Testis (tissue), 2 donors: ENCODE data around the gene FIGNL1.

Experiments used
- POLR2A ChIP-seq: fragments of 450-650 bp; IDR thresholded peaks from one replicate; pipeline ENCODE4 v1.6.1; 2017; ENCODE audit warnings: antibody characterized with exemption, mild to moderate bottlenecking, moderate library complexity
- TF ChIP-seq, protein P1 (sequence below), 3 experiments: fragments of 450-650 bp in 2 of 3; fragments of 200-600 bp in 1 of 3; sonication (generic) in 1 of 3; IDR thresholded peaks; one replicate each; pipeline ENCODE4 v1.5.1; 2016 to 2019; ENCODE audit warnings: antibody characterized with exemption in 3 of 3, mild to moderate bottlenecking in 2 of 3, moderate library complexity in 1 of 3

DNA sequence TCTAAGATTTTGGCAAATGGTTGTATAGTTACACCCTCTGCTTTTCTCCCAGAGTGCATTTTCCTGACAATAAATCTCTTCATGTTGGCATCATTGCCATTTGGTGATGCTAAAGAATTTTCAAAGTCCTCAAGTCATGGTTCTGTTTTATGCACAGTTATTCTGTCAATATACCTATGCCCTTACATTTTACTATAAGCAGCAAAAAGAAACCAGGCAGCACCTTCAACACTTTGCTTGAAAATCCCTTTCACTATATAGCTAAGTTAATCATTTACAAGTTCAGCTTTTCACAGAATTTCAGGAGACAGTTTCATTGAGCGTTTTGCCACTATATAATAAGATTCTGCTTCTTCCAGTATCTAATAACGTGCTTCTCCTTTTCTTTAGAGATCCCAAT is 22.6 kb downstream of the FIGNL1 start:
- no peak for TF ChIP-seq POLR2A
- TF ChIP-seq, protein P1, sequence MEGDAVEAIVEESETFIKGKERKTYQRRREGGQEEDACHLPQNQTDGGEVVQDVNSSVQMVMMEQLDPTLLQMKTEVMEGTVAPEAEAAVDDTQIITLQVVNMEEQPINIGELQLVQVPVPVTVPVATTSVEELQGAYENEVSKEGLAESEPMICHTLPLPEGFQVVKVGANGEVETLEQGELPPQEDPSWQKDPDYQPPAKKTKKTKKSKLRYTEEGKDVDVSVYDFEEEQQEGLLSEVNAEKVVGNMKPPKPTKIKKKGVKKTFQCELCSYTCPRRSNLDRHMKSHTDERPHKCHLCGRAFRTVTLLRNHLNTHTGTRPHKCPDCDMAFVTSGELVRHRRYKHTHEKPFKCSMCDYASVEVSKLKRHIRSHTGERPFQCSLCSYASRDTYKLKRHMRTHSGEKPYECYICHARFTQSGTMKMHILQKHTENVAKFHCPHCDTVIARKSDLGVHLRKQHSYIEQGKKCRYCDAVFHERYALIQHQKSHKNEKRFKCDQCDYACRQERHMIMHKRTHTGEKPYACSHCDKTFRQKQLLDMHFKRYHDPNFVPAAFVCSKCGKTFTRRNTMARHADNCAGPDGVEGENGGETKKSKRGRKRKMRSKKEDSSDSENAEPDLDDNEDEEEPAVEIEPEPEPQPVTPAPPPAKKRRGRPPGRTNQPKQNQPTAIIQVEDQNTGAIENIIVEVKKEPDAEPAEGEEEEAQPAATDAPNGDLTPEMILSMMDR (IDR thresholded peaks at IDR 0.05) = no peak
